Measurements from ENCODE around the gene CLDN24. TPM values are rescaled to one million over a fixed set of nuclear protein-coding genes. Genes with fewer than 3 reads are reported as not detected.
A peak's percentile ranks its signal among the peaks of the same experiment; 100 is the strongest.

Gene CLDN24
- total RNA-seq, 1 experiment from 2014 or later, result not detected

GRCh38 chr4:183350317-183351071 is 28.3 kb upstream of the CLDN24 start:
- Histone ChIP-seq H3K9ac (ENCODE audit: extremely low read depth, insufficient read length, low read length) (no peak overlapping the region), H2AFZ (ENCODE audit: low read length) (no peak overlapping the region), H3K79me1 (ENCODE audit: insufficient read depth, low read depth, low read length, poor library complexity, severe bottlenecking) (no peaks in the 10 kb centered on the region), H4K5ac (ENCODE audit: insufficient read length, low read depth, low read length) (no peak overlapping the region), H3K23ac (ENCODE audit: insufficient read length, low read depth, low read length) (no peak overlapping the region), H3T11ph (ENCODE audit: low read length) (no peak overlapping the region), H3K79me2 (ENCODE audit: insufficient read depth, low read length) (no peaks in the 10 kb centered on the region), H3K27me3 (ENCODE audit: insufficient read depth, low read length) (no peaks in the 10 kb centered on the region), H3K4ac (ENCODE audit: low read depth, low read length) (no peak overlapping the region), H2BK15ac (ENCODE audit: low read depth, low read length) (no peak overlapping the region), H3K18ac (ENCODE audit: insufficient read length, low read depth, low read length) (no peak overlapping the region), H3K4me2 (ENCODE audit: insufficient read depth, insufficient read length, low read length) (no peak overlapping the region), H4K20me1 (ENCODE audit: control insufficient read depth, insufficient read depth, insufficient read length) (no peaks in the 10 kb centered on the region), H3K23me2 (ENCODE audit: insufficient read length, low read depth, low read length, poor library complexity, severe bottlenecking) (no peaks in the 10 kb centered on the region), H3K4me1 (ENCODE audit: insufficient read depth, low read length) (no peaks in the 10 kb centered on the region), H4K8ac (replicated peaks; ENCODE audit: insufficient read length, low read depth, low read length) (no peak overlapping the region), H2BK12ac (ENCODE audit: insufficient read length, low read depth, low read length) (no peak overlapping the region), H4K91ac (ENCODE audit: insufficient read length, low read depth, low read length) (no peak overlapping the region), H2AK5ac (ENCODE audit: insufficient read length, low read length) (no peak overlapping the region), H3K14ac (ENCODE audit: insufficient read depth, low read length) (no peak overlapping the region; the same call in 1 of the 2 replicates), H2BK5ac (ENCODE audit: insufficient read length, low read length) (no peak overlapping the region), H2BK120ac (ENCODE audit: low read depth, low read length, poor library complexity, severe bottlenecking) (no peak overlapping the region), H3K9me3 (ENCODE audit: control insufficient read depth, low read depth, low read length) (no peaks in the 10 kb centered on the region), H2BK20ac (ENCODE audit: low read depth, low read length, poor library complexity, severe bottlenecking) (no peak overlapping the region), H3K56ac (ENCODE audit: insufficient read length, low read depth, low read length) (no peak overlapping the region), H3K27ac (ENCODE audit: insufficient read length, low read depth, low read length) (no peak overlapping the region)
- Mint-ChIP-seq H3K9me3 (no peaks in the 10 kb centered on the region), H3K4me1 (no peaks in the 10 kb centered on the region), H3K27ac (no peak overlapping the region), H3K36me3 (ENCODE audit: insufficient read depth in 1 of 3, low read depth in 3 of 3) (0 out of 7 replicates have a peak, but pooled peaks cover 0 to 1% (median 0%) of the 10 kb centered on the region in 3 experiments), H3K4me3 (no peak overlapping the region), H3K27me3 (ENCODE audit: low read depth) (no peaks in the 10 kb centered on the region)
- TF ChIP-seq CTCF (conservative IDR thresholded peaks at IDR 0.05), result no peak
- whole genome bisulfite sequencing (ENCODE audit: extremely low coverage, insufficient read length, low lambda C conversion rate), result no CpG with 5 or more reads among the region's 17 CpGs
- DNase-seq, result peak; percentile 15
